A673 (cell line): ENCODE measurements around the gene UNC13D. TPM values are rescaled to one million over a fixed set of nuclear protein-coding genes. Genes with fewer than 3 reads are reported as not detected.

Experiments
- BruUV-seq: library from RNA; stranded (reverse); fragments of 400-500 nt; replicated peaks from 2 replicates; lab custom pipeline; 2021; lab: Mats Ljungman, UMichigan
- CTCF ChIA-PET: fragments of 300-600 bp; sonication (Branson Sonifier 250); formaldehyde crosslinking; loops from one replicate; lab custom pipeline; 2022; ENCODE audit warnings: antibody characterized with exemption; lab: Charles Lee
- POLR2A ChIA-PET: fragments of 300-600 bp; sonication (Branson Sonifier 250); formaldehyde crosslinking; loops from one replicate; lab custom pipeline; 2022; ENCODE audit warnings: antibody characterized with exemption; ENCODE audit not compliant: low non-redundant PET; lab: Charles Lee
- DNase-seq: peaks from one replicate; pipeline ENCODE4 v3.0.0-alpha.2; 2015; ENCODE audit warnings: low spot score
- H3K27ac ChIP-seq: fragments of 200-600 bp; sonication (generic); 2 replicates; pipeline ENCODE4 v1.5.1; 2016; ENCODE audit warnings: mixed run types, low read depth, mild to moderate bottlenecking, mixed read lengths, antibody characterized with exemption, low read length; ENCODE audit not compliant: poor library complexity, severe bottlenecking
- H3K27me3 ChIP-seq: fragments of 200-600 bp; sonication (generic); replicated peaks from 2 replicates; pipeline ENCODE4 v1.6.1; 2017; ENCODE audit warnings: mixed run types, low read depth, mild to moderate bottlenecking, mixed read lengths, antibody characterized with exemption, low read length; ENCODE audit not compliant: insufficient read depth, poor library complexity
- H3K36me3 ChIP-seq: fragments of 200-600 bp; sonication (generic); 2 replicates; pipeline ENCODE4 v1.6.1; 2016; ENCODE audit warnings: mixed run types, mild to moderate bottlenecking, mixed read lengths, antibody characterized with exemption, low read length; ENCODE audit not compliant: insufficient read depth, poor library complexity, severe bottlenecking
- H3K4me1 ChIP-seq: fragments of 200-600 bp; sonication (generic); 2 replicates; pipeline ENCODE4 v1.6.1; 2017; ENCODE audit warnings: mixed run types, mild to moderate bottlenecking, mixed read lengths, antibody characterized with exemption, low read length; ENCODE audit not compliant: insufficient read depth, poor library complexity, severe bottlenecking
- H3K4me3 ChIP-seq: fragments of 200-600 bp; sonication (generic); 2 replicates; pipeline ENCODE4 v1.5.1; 2016; ENCODE audit warnings: low read depth, mixed run types, mild to moderate bottlenecking, mixed read lengths, low read length; ENCODE audit not compliant: poor library complexity, severe bottlenecking
- H3K9me3 ChIP-seq: fragments of 200-600 bp; sonication (generic); 2 replicates; pipeline ENCODE4 v1.6.1; 2016; ENCODE audit warnings: mixed run types, low read depth, mild to moderate bottlenecking, mixed read lengths, antibody characterized with exemption, low read length; ENCODE audit not compliant: poor library complexity, severe bottlenecking
- EZH2 ChIP-seq: fragments of 200-600 bp; sonication (generic); IDR thresholded peaks from 2 replicates; pipeline ENCODE4 v1.6.1; 2017; ENCODE audit warnings: borderline replicate concordance, low read depth, mild to moderate bottlenecking, mixed read lengths, antibody characterized with exemption, low read length; ENCODE audit not compliant: poor library complexity, severe bottlenecking
- intact Hi-C: fragments of 100-400 bp; cut with micrococcal nuclease; formaldehyde crosslinking; loops from one replicate; pipeline ENCODE4 v1.10.0; 2022; ENCODE audit not compliant: unreplicated experiment
- total RNA-seq: library from RNA; stranded (reverse); gene quantifications from 2 replicates; pipeline ENCODE4 v1.2.3, GENCODE V29; 2021
- TF ChIP-seq, protein P1 (sequence below): fragments of 300-800, 200-600 bp; sonication (generic); conservative IDR thresholded peaks from 2 replicates; pipeline ENCODE4 v1.5.1; 2017; ENCODE audit warnings: low read depth, mild to moderate bottlenecking, antibody characterized with exemption, low read length, moderate library complexity, mixed read lengths

UNC13D gene
- total RNA-seq, 1 experiment from 2014 or later: 0.37 TPM

DNA sequence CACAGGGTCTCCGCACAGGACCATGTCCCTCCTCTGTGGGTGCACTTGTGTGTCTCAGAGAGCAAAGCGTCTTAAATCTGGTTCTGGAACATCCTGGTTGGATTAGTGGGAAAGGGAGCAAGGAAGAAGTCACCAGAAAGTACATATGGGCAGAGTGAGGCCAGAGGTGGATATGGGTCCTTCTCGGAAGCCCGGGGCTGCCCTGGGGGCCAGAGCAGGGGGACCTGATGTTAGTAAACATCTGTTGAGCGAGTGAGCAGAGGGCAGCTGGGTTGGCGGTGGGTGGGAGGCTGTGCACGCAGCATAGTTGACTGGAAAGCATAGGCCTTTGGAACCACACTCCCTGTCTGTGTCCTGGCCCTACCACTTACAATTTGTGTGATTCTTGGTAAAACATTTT, 22.7 kb downstream of the UNC13D start:
- no peak overlapping the region for H3K27ac ChIP-seq
- intact Hi-C loops: no loop called here
- no TSS peak for BruUV-seq
- H3K27me3 ChIP-seq: no peaks in the 10 kb centered on the region
- H3K4me1 ChIP-seq: no peaks in the 10 kb centered on the region
- H3K4me3 ChIP-seq: no peak overlapping the region
- H3K9me3 ChIP-seq: no peaks in the 10 kb centered on the region
- TF ChIP-seq EZH2: no peak
- TF ChIP-seq, protein P1, sequence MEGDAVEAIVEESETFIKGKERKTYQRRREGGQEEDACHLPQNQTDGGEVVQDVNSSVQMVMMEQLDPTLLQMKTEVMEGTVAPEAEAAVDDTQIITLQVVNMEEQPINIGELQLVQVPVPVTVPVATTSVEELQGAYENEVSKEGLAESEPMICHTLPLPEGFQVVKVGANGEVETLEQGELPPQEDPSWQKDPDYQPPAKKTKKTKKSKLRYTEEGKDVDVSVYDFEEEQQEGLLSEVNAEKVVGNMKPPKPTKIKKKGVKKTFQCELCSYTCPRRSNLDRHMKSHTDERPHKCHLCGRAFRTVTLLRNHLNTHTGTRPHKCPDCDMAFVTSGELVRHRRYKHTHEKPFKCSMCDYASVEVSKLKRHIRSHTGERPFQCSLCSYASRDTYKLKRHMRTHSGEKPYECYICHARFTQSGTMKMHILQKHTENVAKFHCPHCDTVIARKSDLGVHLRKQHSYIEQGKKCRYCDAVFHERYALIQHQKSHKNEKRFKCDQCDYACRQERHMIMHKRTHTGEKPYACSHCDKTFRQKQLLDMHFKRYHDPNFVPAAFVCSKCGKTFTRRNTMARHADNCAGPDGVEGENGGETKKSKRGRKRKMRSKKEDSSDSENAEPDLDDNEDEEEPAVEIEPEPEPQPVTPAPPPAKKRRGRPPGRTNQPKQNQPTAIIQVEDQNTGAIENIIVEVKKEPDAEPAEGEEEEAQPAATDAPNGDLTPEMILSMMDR: no peak
- no peak for DNase-seq
- ChIA-PET POLR2A (no interaction called here), CTCF (interaction anchor here (0.6 to 1.4 kb wide), 2 partner anchors 9 to 76 kb away, joined by 3 read pairs; no protein-coding TSS in a partner anchor)
- peaks cover 61% of the 10 kb centered on the region for H3K36me3 ChIP-seq

- ChIA-PET CTCF (no interaction called here), POLR2A (interaction anchor here (0.5 to 0.6 kb wide), 3 partner anchors 25 to 912 kb away, joined by 4 read pairs; no protein-coding TSS in a partner anchor)
- DNase-seq: no peak
- H3K4me1 ChIP-seq: no peaks in the 10 kb centered on the region
- BruUV-seq: no TSS peak
- H3K9me3 ChIP-seq: no peaks in the 10 kb centered on the region
- no peak for TF ChIP-seq EZH2
- TF ChIP-seq, protein P1: no peak
- peaks cover 67% of the 10 kb centered on the region for H3K36me3 ChIP-seq
- no peaks in the 10 kb centered on the region for H3K27me3 ChIP-seq
- no peak overlapping the region for H3K4me3 ChIP-seq
- intact Hi-C loops: no loop called here
- H3K27ac ChIP-seq: no peak overlapping the region
These were observed 23.8 kb downstream of the UNC13D start for GRCh38 chr17:75820094-75821080.

DNA sequence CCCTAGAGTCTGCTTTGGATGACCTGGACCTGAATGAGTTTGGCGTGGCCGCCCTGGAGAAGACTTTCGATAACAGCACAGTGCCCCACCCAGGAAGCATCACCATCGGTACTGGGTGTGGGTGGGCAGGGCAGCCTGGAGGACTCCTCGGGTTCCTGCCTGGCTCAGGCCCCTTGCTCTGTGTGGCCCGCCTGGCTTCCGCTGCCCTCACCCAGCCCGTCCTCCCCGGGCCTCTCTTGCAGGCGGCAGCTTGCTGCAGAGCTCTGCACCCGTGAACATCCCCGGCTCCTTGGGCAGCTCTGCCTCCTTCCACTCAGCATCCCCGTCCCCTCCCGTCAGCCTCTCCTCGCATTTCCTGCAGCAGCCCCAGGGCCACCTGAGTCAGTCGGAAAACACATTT, 24.5 kb downstream of the UNC13D start:
- Histone ChIP-seq H3K27me3 (no peaks in the 10 kb centered on the region), H3K9me3 (no peaks in the 10 kb centered on the region), H3K4me3 (no peak overlapping the region), H3K27ac (no peak overlapping the region), H3K4me1 (no peaks in the 10 kb centered on the region), H3K36me3 (peaks cover 67% of the 10 kb centered on the region)
- ChIA-PET POLR2A (no interaction called here), CTCF (no interaction called here)
- DNase-seq: no peak
- BruUV-seq: no TSS peak
- TF ChIP-seq, protein P1: no peak
- TF ChIP-seq EZH2: no peak
- intact Hi-C loops: no loop called here
